ENCODE data around the gene MMP12.

- TF ChIP-seq CTCF (IDR thresholded peaks at IDR 0.05; ENCODE audit: low read depth, low read length) (no peak), EZH2phosphoT487 (IDR thresholded peaks at IDR 0.05; ENCODE audit: low read depth) (no peak)
Measured at GRCh38 chr11:102900346-102900745, 25.6 kb upstream of the MMP12 start.
